ENCODE results near the gene APBB1.

DNA sequence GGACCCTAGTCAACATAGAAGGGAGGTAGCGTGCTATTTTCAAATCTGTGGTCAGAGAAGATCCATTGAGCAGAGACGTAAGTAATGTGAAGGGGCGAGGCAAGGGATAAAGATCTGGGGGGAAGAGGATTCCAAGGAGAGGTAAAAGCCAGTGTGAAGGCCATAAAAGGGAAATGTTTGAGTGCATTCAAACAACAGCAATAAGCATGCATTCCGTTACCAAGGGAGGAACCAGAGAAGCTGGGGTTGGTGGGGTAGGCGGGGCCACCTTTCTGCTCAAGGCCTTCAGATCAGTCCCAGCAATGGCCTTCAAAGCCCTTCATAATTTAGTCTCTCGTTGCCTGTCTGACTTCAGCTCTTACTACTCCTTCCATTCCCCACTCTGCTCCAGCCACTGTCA lies 47.1 kb downstream of the APBB1 start:
- TF ChIP-seq, protein P1, sequence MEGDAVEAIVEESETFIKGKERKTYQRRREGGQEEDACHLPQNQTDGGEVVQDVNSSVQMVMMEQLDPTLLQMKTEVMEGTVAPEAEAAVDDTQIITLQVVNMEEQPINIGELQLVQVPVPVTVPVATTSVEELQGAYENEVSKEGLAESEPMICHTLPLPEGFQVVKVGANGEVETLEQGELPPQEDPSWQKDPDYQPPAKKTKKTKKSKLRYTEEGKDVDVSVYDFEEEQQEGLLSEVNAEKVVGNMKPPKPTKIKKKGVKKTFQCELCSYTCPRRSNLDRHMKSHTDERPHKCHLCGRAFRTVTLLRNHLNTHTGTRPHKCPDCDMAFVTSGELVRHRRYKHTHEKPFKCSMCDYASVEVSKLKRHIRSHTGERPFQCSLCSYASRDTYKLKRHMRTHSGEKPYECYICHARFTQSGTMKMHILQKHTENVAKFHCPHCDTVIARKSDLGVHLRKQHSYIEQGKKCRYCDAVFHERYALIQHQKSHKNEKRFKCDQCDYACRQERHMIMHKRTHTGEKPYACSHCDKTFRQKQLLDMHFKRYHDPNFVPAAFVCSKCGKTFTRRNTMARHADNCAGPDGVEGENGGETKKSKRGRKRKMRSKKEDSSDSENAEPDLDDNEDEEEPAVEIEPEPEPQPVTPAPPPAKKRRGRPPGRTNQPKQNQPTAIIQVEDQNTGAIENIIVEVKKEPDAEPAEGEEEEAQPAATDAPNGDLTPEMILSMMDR (IDR thresholded peaks at IDR 0.05) = no peak
- TF ChIP-seq POLR2A (IDR thresholded peaks at IDR 0.05) = no peak
